H54 (cell line): ENCODE results near the gene TBL1X.

Source experiments
- DNase-seq: peaks from one replicate; pipeline ENCODE4 v3.0.0; 2011; ENCODE audit warnings: low spot score, mixed read lengths; ENCODE audit not compliant: insufficient read length
- FAIRE-seq: peaks from 3 replicates; lab custom pipeline; 2011; peaks lifted over from hg19 to GRCh38; lab: Jason Lieb, UNC
- POLR2A ChIP-seq: IDR thresholded peaks from 2 replicates; pipeline ENCODE4 v1.6.1; 2011; ENCODE audit warnings: low read depth, mild to moderate bottlenecking, low read length

Gene TBL1X

GRCh38 chrX:9659571-9660195 is 194.8 kb downstream of the TBL1X start:
- FAIRE-seq (no peak), DNase-seq (no peak)

GRCh38 chrX:9662148-9662547 is 197.3 kb downstream of the TBL1X start:
- DNase-seq (no peak), FAIRE-seq (no peak)
- TF ChIP-seq POLR2A, result no peak

More at GRCh38 chrX:9659571-9660195, 194.8 kb downstream of the TBL1X start:
- no peak for TF ChIP-seq POLR2A

GRCh38 chrX:9663216-9663615 is 198.4 kb downstream of the TBL1X start:
- DNase-seq (no peak), FAIRE-seq (no peak)
- no peak for TF ChIP-seq POLR2A

- no peak for TF ChIP-seq POLR2A
- DNase-seq, result no peak
- no peak for FAIRE-seq
Measured at GRCh38 chrX:9664224-9664623, 199.4 kb downstream of the TBL1X start.

- DNase-seq (no peak), FAIRE-seq (no peak)
- no peak for TF ChIP-seq POLR2A
Measured at GRCh38 chrX:9665113-9665512, 200.3 kb downstream of the TBL1X start.

GRCh38 chrX:9668537-9668936 is 203.7 kb downstream of the TBL1X start:
- no peak for FAIRE-seq
- no peak for DNase-seq
- TF ChIP-seq POLR2A, result no peak

- no peak for FAIRE-seq
- no peak for DNase-seq
Measured at GRCh38 chrX:9670136-9670814, 205.4 kb downstream of the TBL1X start.

GRCh38 chrX:9671998-9672397 is 207.1 kb downstream of the TBL1X start:
- DNase-seq (no peak), FAIRE-seq (no peak)
- no peak for TF ChIP-seq POLR2A

More at GRCh38 chrX:9670136-9670814, 205.4 kb downstream of the TBL1X start:
- no peak for TF ChIP-seq POLR2A

- FAIRE-seq (no peak), DNase-seq (no peak)
- TF ChIP-seq POLR2A, result no peak
Measured at GRCh38 chrX:9676306-9676705, 211.4 kb downstream of the TBL1X start.

GRCh38 chrX:9676738-9677097 is 211.9 kb downstream of the TBL1X start:
- FAIRE-seq (no peak), DNase-seq (no peak)
- no peak for TF ChIP-seq POLR2A

GRCh38 chrX:9677098-9677739 is 212.4 kb downstream of the TBL1X start:
- no peak for DNase-seq
- no peak for TF ChIP-seq POLR2A
- FAIRE-seq, result no peak

GRCh38 chrX:9678215-9678965 is 213.5 kb downstream of the TBL1X start:
- no peak for TF ChIP-seq POLR2A
- DNase-seq (no peak), FAIRE-seq (no peak)

- FAIRE-seq (no peak), DNase-seq (no peak)
- no peak for TF ChIP-seq POLR2A
Measured at GRCh38 chrX:9681011-9681410, 216.2 kb downstream of the TBL1X start.

- FAIRE-seq (no peak), DNase-seq (peak; percentile 5)
- no peak for TF ChIP-seq POLR2A
Measured at GRCh38 chrX:9681422-9681821, 216.6 kb downstream of the TBL1X start.
